Limb (tissue), 2 donors: ENCODE results near the gene RBFOX2.
"Not testable (repeated sequence)": the region's sequence is repeated elsewhere in the genome, so short reads cannot be mapped to it uniquely, and the experiment has no call there.

Experiments used
- DNase-seq, 2 donors: peaks; one replicate each; pipeline ENCODE4 v3.0.0-alpha.2; 2016; ENCODE audit errors: extremely low spot score in 2 of 2

RBFOX2 gene

GRCh38 chr22:35708453-35708852, 320.2 kb downstream of the RBFOX2 start:
- DNase-seq = no peak

GRCh38 chr22:35705141-35705540, 323.5 kb downstream of the RBFOX2 start:
- DNase-seq = no peak

DNA sequence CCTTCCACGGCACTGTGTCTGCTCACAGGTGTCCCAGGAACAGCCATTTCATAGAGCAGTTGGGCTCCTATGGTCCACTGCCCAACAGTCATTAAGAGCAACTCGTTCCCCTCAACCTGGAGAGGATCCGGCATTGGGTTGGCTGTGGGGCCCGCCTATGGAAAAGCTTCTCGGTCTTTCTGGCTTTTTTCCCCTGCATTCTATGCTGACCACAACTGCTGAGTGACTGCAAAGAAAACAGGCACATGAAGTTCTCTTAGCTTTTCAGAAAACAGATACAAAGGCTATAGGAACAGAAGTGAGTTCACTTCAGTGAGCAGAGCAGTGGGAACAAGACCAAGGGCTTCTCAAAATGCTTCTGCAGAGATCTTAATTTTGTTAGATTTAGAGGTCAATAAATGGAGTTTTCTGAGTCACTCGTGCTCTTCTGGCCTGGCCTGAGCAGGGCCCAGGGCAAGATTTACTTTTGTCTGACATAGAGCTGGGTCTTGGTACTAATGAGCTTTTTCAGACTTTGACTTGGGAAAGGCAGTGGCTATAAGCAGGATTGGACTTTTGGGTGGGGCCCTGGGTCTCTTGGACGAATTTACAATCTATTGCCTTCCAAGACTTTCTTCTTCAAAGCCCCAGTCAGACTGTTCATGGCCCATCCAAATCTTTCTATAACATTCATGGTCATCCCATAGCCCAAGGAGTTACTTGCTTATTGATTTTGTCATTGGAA, 324.6 kb downstream of the RBFOX2 start:
- no peak for DNase-seq

GRCh38 chr22:35699852-35700251, 328.8 kb downstream of the RBFOX2 start:
- DNase-seq = not testable (repeated sequence)

GRCh38 chr22:35697142-35697541, 331.5 kb downstream of the RBFOX2 start:
- DNase-seq = no peak

DNA sequence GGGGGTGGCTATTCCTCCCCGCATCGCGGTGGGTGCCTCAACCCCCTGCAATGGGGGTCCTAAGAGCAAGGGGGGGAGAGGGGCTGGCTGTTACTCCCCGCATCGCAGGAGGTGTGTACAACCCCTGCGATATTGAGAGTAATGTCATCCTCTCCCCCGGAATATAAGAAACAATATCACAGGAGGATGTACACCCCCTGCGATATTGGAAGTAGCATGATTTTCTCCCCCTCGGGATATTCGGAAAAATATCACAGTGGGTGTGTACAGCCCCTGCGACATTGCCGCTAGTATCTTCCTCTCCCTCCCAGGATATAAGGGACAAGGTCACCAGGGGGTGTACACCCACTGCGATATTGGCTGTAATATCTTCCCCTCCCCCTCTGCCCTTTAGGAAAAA, 333.4 kb downstream of the RBFOX2 start:
- no peak for DNase-seq

DNA sequence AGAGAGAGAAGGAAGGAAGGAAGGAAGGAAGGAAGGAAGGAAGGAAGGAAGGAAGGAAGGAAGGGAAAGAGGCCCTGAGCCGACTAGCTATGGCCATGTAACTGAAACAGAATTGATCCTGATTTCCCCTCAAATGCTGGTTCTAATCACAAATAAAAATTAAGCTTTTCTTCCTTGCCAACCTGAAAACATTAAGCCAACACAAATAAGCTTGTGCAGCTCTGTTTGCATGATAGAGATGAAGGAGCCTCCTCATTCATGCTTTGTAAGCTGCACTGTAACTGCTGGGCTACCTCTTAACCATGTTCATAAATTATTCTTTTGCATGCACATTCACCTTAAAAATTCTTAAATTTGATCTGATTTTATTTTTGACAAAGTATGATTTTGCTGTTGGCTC, 338.6 kb downstream of the RBFOX2 start:
- DNase-seq = no peak

- no peak for DNase-seq
Observed at GRCh38 chr22:35688913-35689675, 339.5 kb downstream of the RBFOX2 start.
